HPDE6-E6E7 (cell line): ENCODE results near the gene LELP1.
"Not testable (repeated sequence)": the region's sequence is repeated elsewhere in the genome, so short reads cannot be mapped to it uniquely, and the experiment has no call there.

Source experiments
- DNase-seq: peaks from one replicate; pipeline ENCODE4 v3.0.0; 2011; ENCODE audit warnings: missing footprints; ENCODE audit errors: extremely low spot score

LELP1 gene

GRCh38 chr1:153203130-153203529 lies at the start of gene LELP1:
TSS of gene LELP1 (plus strand) at chr1:153203430. CDS start at chr1:153204708, 1,278 bp downstream.
- DNase-seq = no peak

DNA sequence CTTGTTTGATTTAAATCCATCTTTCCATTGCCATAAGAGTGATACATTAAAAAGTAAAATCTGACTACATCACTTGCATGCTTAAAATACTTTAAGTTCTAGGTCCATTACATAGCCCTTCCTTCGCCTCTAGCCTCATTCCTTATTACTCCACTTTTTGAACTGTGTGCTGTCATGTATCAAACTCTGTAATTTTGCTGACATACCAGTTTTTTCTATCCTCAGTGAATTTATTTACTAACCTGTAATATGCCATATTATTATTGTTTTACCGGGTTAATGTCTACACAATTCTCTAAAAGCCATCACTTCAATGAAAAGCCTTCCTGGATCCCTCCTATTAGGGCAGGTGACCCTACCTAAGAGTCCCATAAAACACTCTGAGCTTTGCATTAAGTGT lies 47.7 kb upstream of the LELP1 start:
- DNase-seq = no peak

GRCh38 chr1:153168686-153169085 lies 34.5 kb upstream of the LELP1 start:
- DNase-seq = no peak

- peak; percentile 80 for DNase-seq
Measured at GRCh38 chr1:153174624-153175023, 28.6 kb upstream of the LELP1 start.

DNA sequence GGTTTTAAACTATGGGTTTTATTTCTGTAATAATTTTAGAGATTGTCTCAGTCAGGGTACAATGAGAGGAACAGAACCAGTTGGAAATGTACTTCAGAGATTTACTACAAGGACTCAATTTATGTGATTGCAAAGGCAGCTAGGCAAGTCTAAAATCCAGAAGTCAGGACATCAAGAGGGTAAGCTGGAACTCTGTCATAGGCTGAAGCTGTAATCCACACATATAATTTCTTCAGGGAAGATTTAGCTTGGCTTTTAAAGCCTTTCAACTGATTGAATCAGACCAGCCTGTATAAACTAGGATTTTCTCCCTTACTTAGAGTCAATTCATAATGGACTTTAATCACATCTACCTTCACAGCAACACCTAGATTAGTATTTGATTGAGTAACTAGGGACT lies 24.3 kb upstream of the LELP1 start:
- DNase-seq = no peak

DNA sequence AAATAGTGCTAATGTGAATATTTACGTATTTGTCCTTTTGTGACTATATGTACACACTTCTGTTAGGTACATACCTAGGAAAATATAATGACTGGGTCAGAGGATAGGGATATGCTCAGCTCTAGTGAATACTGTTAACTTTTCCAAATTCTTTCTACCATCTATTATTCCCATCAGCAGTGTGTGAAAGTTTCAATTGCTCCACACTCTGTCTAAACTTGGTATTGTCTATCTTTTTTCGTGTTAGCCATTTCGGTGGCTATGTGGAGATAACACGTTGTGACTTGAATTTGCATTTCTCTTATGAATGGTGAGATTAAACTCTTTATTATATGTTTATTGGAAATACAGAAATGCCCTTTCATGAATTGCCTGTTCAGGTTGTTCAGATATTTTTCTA lies 22.7 kb upstream of the LELP1 start:
- DNase-seq = no peak

DNA sequence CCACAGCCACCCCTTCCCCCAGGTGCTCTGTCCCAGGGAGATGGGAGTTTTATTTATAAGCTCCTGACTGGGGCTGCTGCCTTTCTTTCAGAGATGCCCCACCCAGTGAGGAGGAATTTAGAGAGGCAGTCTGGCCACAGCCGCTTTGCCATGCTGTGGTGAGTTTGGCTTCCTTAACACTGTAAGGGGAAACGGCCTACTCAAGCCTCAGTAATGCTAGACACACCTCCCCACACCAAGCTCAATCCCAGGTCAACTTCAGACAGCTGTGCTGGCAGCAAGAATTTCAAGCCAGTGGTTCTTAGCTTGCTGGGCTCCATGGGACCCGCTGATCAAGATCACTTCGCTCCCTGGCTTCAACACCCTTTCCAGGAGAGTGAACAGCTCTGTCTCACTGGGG lies 14.9 kb upstream of the LELP1 start:
- not testable (repeated sequence) for DNase-seq

- DNase-seq = no peak
Measured at GRCh38 chr1:153190373-153190772, 12.9 kb upstream of the LELP1 start.

DNA sequence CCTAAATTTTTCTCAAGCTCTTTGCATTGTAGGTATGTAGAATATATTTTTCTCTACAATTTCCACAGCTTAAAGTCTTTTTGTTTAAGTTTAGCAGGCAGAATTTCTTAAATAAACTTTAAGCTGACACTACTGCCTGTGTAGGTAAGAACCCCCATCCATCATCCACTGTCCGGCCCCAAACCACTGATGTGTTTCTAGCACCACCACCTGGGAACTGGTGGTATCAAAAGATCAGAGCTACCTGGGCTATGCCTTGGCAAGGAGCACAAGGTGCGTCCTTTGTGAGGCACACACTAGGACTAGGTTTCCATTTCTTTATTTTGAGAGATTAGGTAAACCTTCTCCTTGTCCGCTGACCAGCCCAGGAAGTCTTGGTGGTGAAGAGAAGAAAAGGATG lies 10.5 kb upstream of the LELP1 start:
- DNase-seq = peak; percentile 61

DNA sequence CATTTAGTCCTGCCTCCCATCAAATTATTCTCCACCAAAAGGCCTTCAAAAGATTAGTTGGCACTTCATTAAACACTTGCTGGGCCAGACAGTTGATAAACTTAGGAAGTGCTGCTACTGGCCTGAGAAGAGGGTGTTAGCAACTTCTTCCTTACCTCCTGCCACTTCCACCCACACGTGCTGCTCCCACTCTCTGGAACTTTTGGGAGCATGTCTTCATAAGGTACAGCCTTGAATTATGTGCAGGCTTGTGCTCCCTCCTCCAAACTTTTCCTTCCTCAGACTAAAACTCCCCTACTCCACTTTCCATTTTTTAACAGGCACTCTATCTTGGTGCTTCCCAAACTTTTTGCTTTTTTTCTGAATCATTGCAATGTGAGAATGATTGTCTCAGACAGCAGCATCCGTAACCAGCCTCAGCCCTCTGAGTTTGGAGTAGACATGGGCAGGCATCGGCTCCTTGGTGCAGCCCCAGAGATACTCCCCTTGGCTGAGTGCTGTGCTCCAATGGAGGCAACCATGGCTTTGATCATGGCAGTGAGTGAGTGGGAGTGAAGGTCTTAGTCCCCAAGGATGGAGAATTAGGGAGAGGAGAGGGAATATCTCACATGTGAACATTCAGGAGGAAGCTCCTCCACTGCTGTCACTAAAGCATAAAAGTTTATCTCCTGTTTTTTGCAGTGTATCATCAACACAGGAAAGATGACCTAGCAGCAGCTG lies 8.7 kb upstream of the LELP1 start:
- no peak for DNase-seq

- DNase-seq = no peak
Measured at GRCh38 chr1:153195216-153195615, 8.0 kb upstream of the LELP1 start.

GRCh38 chr1:153202006-153202405 lies 1.2 kb upstream of the LELP1 start:
- no peak for DNase-seq

DNA sequence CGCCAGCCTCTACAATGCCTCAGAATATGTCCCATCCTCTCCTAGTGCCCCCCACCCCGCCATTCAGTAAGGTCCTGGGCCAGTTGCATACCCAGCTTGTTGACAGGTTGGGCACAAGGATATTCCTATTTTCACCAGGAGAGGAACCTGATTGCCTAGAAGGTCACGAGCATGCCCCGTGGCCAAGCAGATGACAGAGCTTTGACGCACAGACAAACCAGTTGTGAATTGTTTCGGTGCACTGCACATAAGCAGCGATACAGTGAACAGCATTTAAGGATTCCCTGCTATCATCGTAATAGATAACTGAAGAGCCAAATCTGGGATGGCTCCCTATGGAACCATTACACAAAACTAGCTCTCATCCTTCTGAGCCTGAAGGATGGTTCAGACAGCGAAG lies 3.4 kb downstream of the LELP1 start:
- no peak for DNase-seq

GRCh38 chr1:153210206-153210605 lies 7.0 kb downstream of the LELP1 start:
- DNase-seq = no peak

- no peak for DNase-seq
Measured at GRCh38 chr1:153212201-153212600, 9.0 kb downstream of the LELP1 start.

- DNase-seq = no peak
Measured at GRCh38 chr1:153213519-153213918, 10.3 kb downstream of the LELP1 start.

DNA sequence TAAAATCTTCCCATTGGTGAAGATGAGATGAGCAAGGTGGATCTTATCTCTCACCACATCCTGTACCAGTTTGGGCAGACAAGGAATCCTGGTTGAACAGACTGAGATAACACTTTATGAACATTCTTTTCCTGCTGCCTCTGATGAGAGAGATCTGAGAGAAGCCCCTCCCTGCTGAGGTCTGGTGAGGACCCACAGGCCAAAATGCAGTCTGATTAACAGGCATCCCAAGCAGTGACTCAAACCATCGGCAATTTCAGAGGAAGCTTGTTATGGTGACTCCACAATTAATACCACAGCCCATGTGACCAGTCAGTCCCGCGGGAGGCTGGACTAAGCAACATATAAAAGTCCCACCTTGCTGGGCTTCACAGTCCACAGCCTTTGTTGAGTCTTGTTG lies 14.0 kb downstream of the LELP1 start, which contains the start of gene PRR9:
Gene PRR9 (plus strand): TSS at position 373 of the 400 bp plus-strand sequence. CDS start 561 bp downstream, outside the sequence.
- DNase-seq = no peak

GRCh38 chr1:153217744-153218416 lies 14.7 kb downstream of the LELP1 start:
- no peak for DNase-seq

DNA sequence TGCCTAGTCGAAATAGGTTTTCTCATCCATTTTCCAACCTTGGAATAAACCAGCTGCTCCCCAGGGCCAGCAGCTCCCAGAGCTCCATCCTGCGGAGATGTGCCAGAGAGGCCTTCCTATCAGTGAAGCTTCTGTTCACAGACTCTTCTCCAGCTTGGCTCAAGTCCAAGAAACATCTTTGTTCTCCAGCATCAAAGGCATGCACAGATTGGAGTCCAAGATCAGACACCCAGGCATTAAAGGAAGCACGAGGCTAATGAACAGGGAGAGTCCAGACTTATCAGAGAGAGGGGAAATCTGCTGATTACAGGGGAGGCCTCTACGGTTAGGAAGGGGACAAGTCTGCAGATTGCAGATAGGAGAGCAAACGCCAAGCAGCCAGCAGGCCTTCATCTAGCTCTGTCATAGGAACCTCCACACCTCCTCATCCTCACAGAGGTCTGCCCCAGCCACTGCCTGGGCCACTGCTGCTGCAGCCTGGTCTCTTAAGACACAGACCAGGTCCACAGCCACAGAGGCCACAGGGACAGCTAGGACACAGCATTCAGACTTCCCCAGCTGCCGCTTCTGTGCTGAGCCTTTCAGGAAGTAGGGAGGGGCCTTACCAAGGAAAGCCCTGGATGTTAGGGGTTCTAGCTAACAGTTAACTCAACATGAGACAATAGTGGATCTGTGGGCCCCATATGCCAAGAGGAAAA lies 17.5 kb downstream of the LELP1 start:
- no peak for DNase-seq

DNA sequence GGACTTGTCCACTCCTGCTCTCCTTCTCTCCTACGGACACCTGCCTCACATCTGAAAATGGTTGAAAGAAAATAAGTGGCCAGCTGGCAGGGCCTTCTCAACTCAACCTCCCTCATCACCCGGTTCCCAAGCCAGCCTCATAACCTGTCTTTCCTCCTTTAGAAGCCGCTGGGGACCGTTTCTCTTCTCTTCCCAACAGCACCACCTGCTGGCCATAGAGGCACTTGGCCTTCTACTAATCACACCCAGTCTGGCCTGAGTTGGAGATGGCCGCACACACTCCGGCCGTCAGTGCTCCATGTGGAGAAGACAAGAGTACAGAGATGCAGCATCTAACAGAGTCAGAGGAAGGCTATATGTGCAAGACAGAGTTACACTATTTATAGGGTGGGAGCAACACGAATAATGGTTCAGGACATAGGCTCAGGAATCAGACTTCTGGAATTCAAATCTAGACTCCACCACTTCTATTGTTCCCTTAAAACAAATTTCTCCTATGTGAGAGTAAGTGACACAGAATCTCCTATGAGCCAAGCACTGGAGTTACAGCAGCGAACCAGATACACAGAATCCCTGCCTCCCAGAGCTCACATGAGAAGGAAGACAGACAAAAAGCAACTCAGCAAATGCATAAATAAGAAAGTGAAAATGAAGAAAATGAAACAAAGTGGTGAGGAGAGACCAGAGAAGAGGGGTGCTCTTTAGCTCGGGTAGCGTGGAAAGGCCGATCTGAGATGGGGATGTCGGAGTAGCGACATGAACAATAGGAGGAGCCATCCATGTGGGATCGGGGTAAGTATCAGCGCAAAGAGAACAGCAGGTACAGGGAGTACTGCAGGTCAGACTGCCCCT lies 20.0 kb downstream of the LELP1 start:
- not testable (repeated sequence) for DNase-seq

DNA sequence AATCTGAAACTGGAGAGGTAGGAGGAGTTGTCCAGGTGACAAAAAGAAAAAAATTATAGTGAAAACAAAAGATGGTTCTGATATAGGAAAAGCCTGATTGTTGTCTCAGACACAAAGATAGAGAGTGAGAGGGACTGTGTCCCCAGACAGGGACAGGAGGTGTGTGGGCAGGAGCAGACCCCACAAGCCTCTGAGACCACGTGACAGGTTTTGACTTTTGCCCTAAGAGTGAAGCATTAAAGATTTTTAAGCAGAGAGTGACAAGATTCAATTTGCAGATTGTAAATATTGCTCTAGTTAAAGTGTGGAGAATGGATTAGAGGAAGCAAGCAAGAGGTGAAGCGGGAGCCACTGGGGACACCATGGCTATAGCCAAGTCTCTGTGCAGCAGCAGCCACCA lies 24.6 kb downstream of the LELP1 start:
- DNase-seq = no peak

DNA sequence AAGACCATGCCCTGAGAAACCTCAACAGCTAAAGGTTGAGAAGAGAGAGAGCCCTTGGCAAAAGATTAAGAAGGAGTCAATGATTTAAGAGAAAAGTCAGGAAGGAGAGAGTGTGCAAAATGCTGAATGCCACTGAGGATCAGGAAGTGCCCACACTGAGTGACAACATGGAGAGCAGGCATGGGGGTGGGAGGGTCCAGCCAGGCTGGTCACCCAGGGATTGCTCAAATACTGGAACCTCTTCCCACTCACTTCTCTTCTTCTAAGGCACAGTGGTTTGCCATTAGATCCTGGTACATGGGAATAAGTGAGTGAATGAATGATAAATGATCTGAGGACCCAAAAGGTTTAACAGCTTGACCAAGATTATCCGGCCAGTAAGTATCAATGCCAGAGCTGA lies 25.3 kb downstream of the LELP1 start:
- no peak for DNase-seq
